ENCODE measurements around the gene ATP2B2.

ATP2B2 gene

GRCh38 chr3:10408680-10409079, 96.7 kb downstream of the ATP2B2 start:
- DNase-seq (ENCODE audit: low spot score): no peak
- Histone ChIP-seq H3K27ac (replicated peaks; ENCODE audit: low read length) (no peak overlapping the region), H2BK15ac (ENCODE audit: low read length) (no peak overlapping the region), H3K4me1 (ENCODE audit: control insufficient read depth in 2 of 2, insufficient read depth in 1 of 2, low read depth in 1 of 2, low read length in 2 of 2) (no peaks in the 10 kb centered on the region), H3K36me3 (replicated peaks in 1 of 2; ENCODE audit: control insufficient read depth in 2 of 2, insufficient read depth in 2 of 2, low read length in 2 of 2) (no peaks in the 10 kb centered on the region), H3K18ac (ENCODE audit: low read length) (no peak overlapping the region), H3K9me3 (replicated peaks in 1 of 2; ENCODE audit: control insufficient read depth in 2 of 2, insufficient read depth in 1 of 2, low read depth in 1 of 2, low read length in 2 of 2) (no peaks in the 10 kb centered on the region), H3K27me3 (ENCODE audit: control insufficient read depth in 3 of 3, insufficient read depth in 3 of 3, low read depth in 1 of 3, low read length in 3 of 3) (peaks cover 0 to 32% (median 0%) of the 10 kb centered on the region in 3 experiments), H2AK5ac (ENCODE audit: low read depth, low read length) (peak overlapping the region; percentile 53), H3K4ac (ENCODE audit: low read length) (no peak overlapping the region), H4K91ac (ENCODE audit: low read depth, low read length, poor library complexity) (no peak overlapping the region), H4K8ac (ENCODE audit: low read depth, low read length) (no peak overlapping the region), H3K23ac (ENCODE audit: low read depth, low read length, poor library complexity) (peak overlapping the region; percentile 18), H2AFZ (ENCODE audit: low read length) (no peak overlapping the region), H3K4me3 (ENCODE audit: low read length in 2 of 2) (no peak overlapping the region), H3K4me2 (ENCODE audit: insufficient read depth, low read length, poor library complexity, severe bottlenecking) (no peak overlapping the region), H3K9ac (ENCODE audit: low read depth, low read length, poor library complexity) (no peak overlapping the region), H2BK120ac (ENCODE audit: low read depth, low read length) (no peak overlapping the region), H2BK12ac (ENCODE audit: low read length) (no peak overlapping the region), H2BK5ac (ENCODE audit: low read length) (no peak overlapping the region), H3K79me1 (ENCODE audit: low read depth, low read length) (no peaks in the 10 kb centered on the region), H3K14ac (ENCODE audit: low read length) (no peak overlapping the region)
- WGBS, 2 donors (ENCODE audit: extremely low coverage in 2 of 2, insufficient read length in 2 of 2, insufficient replicate concordance in 1 of 2): no CpG with 5 or more reads among the region's 8 CpGs

GRCh38 chr3:10407361-10407760, 98.0 kb downstream of the ATP2B2 start:
- Histone ChIP-seq H2BK12ac (ENCODE audit: low read length) (no peak overlapping the region), H2AFZ (ENCODE audit: low read length) (no peak overlapping the region), H3K9me3 (replicated peaks in 1 of 2; ENCODE audit: control insufficient read depth in 2 of 2, insufficient read depth in 1 of 2, low read depth in 1 of 2, low read length in 2 of 2) (no peaks in the 10 kb centered on the region), H3K27ac (replicated peaks; ENCODE audit: low read length) (no peak overlapping the region), H3K4me1 (ENCODE audit: control insufficient read depth in 2 of 2, insufficient read depth in 1 of 2, low read depth in 1 of 2, low read length in 2 of 2) (no peaks in the 10 kb centered on the region), H3K23ac (ENCODE audit: low read depth, low read length, poor library complexity) (no peak overlapping the region), H3K14ac (ENCODE audit: low read length) (no peak overlapping the region), H3K18ac (ENCODE audit: low read length) (no peak overlapping the region), H3K79me1 (ENCODE audit: low read depth, low read length) (no peaks in the 10 kb centered on the region), H3K4me2 (ENCODE audit: insufficient read depth, low read length, poor library complexity, severe bottlenecking) (no peak overlapping the region), H3K4me3 (ENCODE audit: low read length in 2 of 2) (no peak overlapping the region), H4K91ac (ENCODE audit: low read depth, low read length, poor library complexity) (no peak overlapping the region), H3K36me3 (replicated peaks in 1 of 2; ENCODE audit: control insufficient read depth in 2 of 2, insufficient read depth in 2 of 2, low read length in 2 of 2) (no peaks in the 10 kb centered on the region), H4K8ac (ENCODE audit: low read depth, low read length) (no peak overlapping the region), H2BK15ac (ENCODE audit: low read length) (no peak overlapping the region), H3K9ac (ENCODE audit: low read depth, low read length, poor library complexity) (no peak overlapping the region), H3K4ac (ENCODE audit: low read length) (no peak overlapping the region), H2AK5ac (ENCODE audit: low read depth, low read length) (peak overlapping the region; percentile 9), H2BK5ac (ENCODE audit: low read length) (no peak overlapping the region), H3K27me3 (ENCODE audit: control insufficient read depth in 3 of 3, insufficient read depth in 3 of 3, low read depth in 1 of 3, low read length in 3 of 3) (peaks cover 0 to 38% (median 0%) of the 10 kb centered on the region in 3 experiments), H2BK120ac (ENCODE audit: low read depth, low read length) (no peak overlapping the region)
- WGBS, 2 donors (ENCODE audit: extremely low coverage in 2 of 2, insufficient read length in 2 of 2, insufficient replicate concordance in 1 of 2): no CpG with 5 or more reads among the region's 8 CpGs
- no peak for DNase-seq (ENCODE audit: low spot score)

DNA sequence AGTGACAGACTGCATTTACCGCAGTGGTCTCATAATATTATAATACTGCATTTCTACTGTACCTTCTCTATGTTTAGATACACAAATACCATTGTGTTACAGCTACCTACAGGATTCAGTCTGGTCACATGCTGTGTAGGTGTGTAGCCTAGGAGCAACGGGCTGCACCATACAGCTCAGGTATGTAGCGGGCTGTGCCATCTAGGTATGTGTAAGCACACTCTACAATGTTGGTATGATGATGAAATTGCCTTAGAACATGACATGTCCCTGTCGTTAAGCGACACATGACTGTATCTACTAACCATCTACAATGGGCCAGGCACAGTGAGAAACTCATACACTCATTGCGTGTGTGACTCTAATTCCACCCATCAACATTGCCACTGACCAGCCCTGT, 99.0 kb downstream of the ATP2B2 start:
- no peaks in the 10 kb centered on the region for H3K4me1 ChIP-seq (ENCODE audit: control insufficient read depth in 2 of 2, insufficient read depth in 1 of 2, low read depth in 1 of 2, low read length in 2 of 2)
- H3K27me3 ChIP-seq (ENCODE audit: control insufficient read depth in 3 of 3, insufficient read depth in 3 of 3, low read depth in 1 of 3, low read length in 3 of 3): peaks cover 0 to 40% (median 0%) of the 10 kb centered on the region in 3 experiments

DNA sequence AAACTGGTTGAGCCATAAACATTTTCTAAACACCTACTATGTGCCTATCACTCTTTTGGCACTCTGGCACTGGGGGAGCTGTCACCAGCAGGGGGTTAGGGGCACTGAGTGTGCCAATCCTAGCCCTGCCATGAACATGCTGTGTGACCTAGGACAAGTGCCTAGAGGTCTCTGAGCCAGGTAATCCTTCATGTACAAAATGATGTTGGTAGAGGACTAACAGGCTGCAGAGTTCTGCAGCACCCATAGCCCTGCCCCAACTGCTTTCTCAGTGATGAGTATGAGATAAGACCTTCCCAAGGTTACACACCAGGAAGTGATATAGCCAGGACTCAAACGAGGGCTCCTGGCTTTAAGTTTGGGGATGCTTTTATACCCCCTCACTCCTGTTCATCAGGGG, 99.6 kb downstream of the ATP2B2 start:
- WGBS, 2 donors (ENCODE audit: extremely low coverage in 2 of 2, insufficient read length in 2 of 2, insufficient replicate concordance in 1 of 2): no CpG with 5 or more reads among the region's 1 CpG
- H3K27ac ChIP-seq (replicated peaks; ENCODE audit: low read length): no peak overlapping the region
- no peaks in the 10 kb centered on the region for H3K79me1 ChIP-seq (ENCODE audit: low read depth, low read length)
- no peak overlapping the region for H3K4me2 ChIP-seq (ENCODE audit: insufficient read depth, low read length, poor library complexity, severe bottlenecking)
- H3K4me1 ChIP-seq (ENCODE audit: control insufficient read depth in 2 of 2, insufficient read depth in 1 of 2, low read depth in 1 of 2, low read length in 2 of 2): no peaks in the 10 kb centered on the region
- H3K36me3 ChIP-seq (replicated peaks in 1 of 2; ENCODE audit: control insufficient read depth in 2 of 2, insufficient read depth in 2 of 2, low read length in 2 of 2): no peaks in the 10 kb centered on the region
- H3K9me3 ChIP-seq (replicated peaks in 1 of 2; ENCODE audit: control insufficient read depth in 2 of 2, insufficient read depth in 1 of 2, low read depth in 1 of 2, low read length in 2 of 2): no peaks in the 10 kb centered on the region
- no peak for DNase-seq (ENCODE audit: low spot score)
- no peak overlapping the region for H2BK12ac ChIP-seq (ENCODE audit: low read length)
- H3K9ac ChIP-seq (ENCODE audit: low read depth, low read length, poor library complexity): no peak overlapping the region
- no peak overlapping the region for H3K4ac ChIP-seq (ENCODE audit: low read length)
- no peak overlapping the region for H3K4me3 ChIP-seq (ENCODE audit: low read length in 2 of 2)
- no peak overlapping the region for H2AFZ ChIP-seq (ENCODE audit: low read length)
- no peak overlapping the region for H3K18ac ChIP-seq (ENCODE audit: low read length)
- H2AK5ac ChIP-seq (ENCODE audit: low read depth, low read length): no peak overlapping the region
- H4K8ac ChIP-seq (ENCODE audit: low read depth, low read length): no peak overlapping the region
- H4K91ac ChIP-seq (ENCODE audit: low read depth, low read length, poor library complexity): no peak overlapping the region
- no peak overlapping the region for H2BK5ac ChIP-seq (ENCODE audit: low read length)
- H2BK120ac ChIP-seq (ENCODE audit: low read depth, low read length): no peak overlapping the region
- H3K14ac ChIP-seq (ENCODE audit: low read length): no peak overlapping the region
- H3K27me3 ChIP-seq (ENCODE audit: control insufficient read depth in 3 of 3, insufficient read depth in 3 of 3, low read depth in 1 of 3, low read length in 3 of 3): peaks cover 0 to 41% (median 0%) of the 10 kb centered on the region in 3 experiments
- H3K23ac ChIP-seq (ENCODE audit: low read depth, low read length, poor library complexity): no peak overlapping the region
- no peak overlapping the region for H2BK15ac ChIP-seq (ENCODE audit: low read length)

More for the DNA sequence above, 99.0 kb downstream of the ATP2B2 start:
- no peak overlapping the region for H3K4ac ChIP-seq (ENCODE audit: low read length)
- no peak overlapping the region for H2AK5ac ChIP-seq (ENCODE audit: low read depth, low read length)
- H2BK5ac ChIP-seq (ENCODE audit: low read length): no peak overlapping the region
- no peak overlapping the region for H4K91ac ChIP-seq (ENCODE audit: low read depth, low read length, poor library complexity)
- H3K14ac ChIP-seq (ENCODE audit: low read length): no peak overlapping the region
- no peaks in the 10 kb centered on the region for H3K79me1 ChIP-seq (ENCODE audit: low read depth, low read length)
- no peak overlapping the region for H3K4me3 ChIP-seq (ENCODE audit: low read length in 2 of 2)
- no peak overlapping the region for H2AFZ ChIP-seq (ENCODE audit: low read length)
- no peak overlapping the region for H3K23ac ChIP-seq (ENCODE audit: low read depth, low read length, poor library complexity)
- H3K9ac ChIP-seq (ENCODE audit: low read depth, low read length, poor library complexity): no peak overlapping the region
- no peak overlapping the region for H3K18ac ChIP-seq (ENCODE audit: low read length)
- no peaks in the 10 kb centered on the region for H3K36me3 ChIP-seq (replicated peaks in 1 of 2; ENCODE audit: control insufficient read depth in 2 of 2, insufficient read depth in 2 of 2, low read length in 2 of 2)
- no CpG with 5 or more reads among the region's 6 CpGs for WGBS, 2 donors (ENCODE audit: extremely low coverage in 2 of 2, insufficient read length in 2 of 2, insufficient replicate concordance in 1 of 2)
- H3K9me3 ChIP-seq (replicated peaks in 1 of 2; ENCODE audit: control insufficient read depth in 2 of 2, insufficient read depth in 1 of 2, low read depth in 1 of 2, low read length in 2 of 2): no peaks in the 10 kb centered on the region
- H3K4me2 ChIP-seq (ENCODE audit: insufficient read depth, low read length, poor library complexity, severe bottlenecking): no peak overlapping the region
- no peak overlapping the region for H2BK15ac ChIP-seq (ENCODE audit: low read length)
- H2BK120ac ChIP-seq (ENCODE audit: low read depth, low read length): no peak overlapping the region
- H3K27ac ChIP-seq (replicated peaks; ENCODE audit: low read length): no peak overlapping the region
- DNase-seq (ENCODE audit: low spot score): no peak
- no peak overlapping the region for H4K8ac ChIP-seq (ENCODE audit: low read depth, low read length)
- H2BK12ac ChIP-seq (ENCODE audit: low read length): no peak overlapping the region
